Neural cell (in vitro differentiated cells): ENCODE measurements around the gene MAPK4. TPM values are rescaled to one million over a fixed set of nuclear protein-coding genes. Genes with fewer than 3 reads are reported as not detected.

Source experiments
- H2AFZ ChIP-seq: fragments of 200-600, 300-800 bp; sonication (generic), shearing (Covaris generic); 2 replicates; pipeline ENCODE4 v1.6.0; 2014; ENCODE audit warnings: low read depth, mild to moderate bottlenecking, antibody characterized with exemption, low read length, moderate library complexity
- H3F3A ChIP-seq: fragments of 200-600 bp; shearing (Covaris generic); 2 replicates; pipeline ENCODE4 v1.6.1; 2016; ENCODE audit warnings: mild to moderate bottlenecking, moderate library complexity, mixed read lengths, antibody characterized with exemption, low read length; ENCODE audit not compliant: insufficient read depth, poor library complexity, severe bottlenecking
- H3K27ac ChIP-seq: fragments of 200-600, 300-800 bp; sonication (generic), shearing (Covaris generic); 2 replicates; pipeline ENCODE4 v1.5.1; 2014; ENCODE audit warnings: mild to moderate bottlenecking, low read length, moderate library complexity
- H3K27me3 ChIP-seq: fragments of 300-800, 200-600 bp; sonication (generic), shearing (Covaris generic); 2 replicates; pipeline ENCODE4 v1.6.0; 2014; ENCODE audit warnings: mild to moderate bottlenecking, low read depth, low read length, moderate library complexity; ENCODE audit not compliant: insufficient read depth
- H3K36me3 ChIP-seq: fragments of 300-800, 200-600 bp; sonication (generic), shearing (Covaris generic); 2 replicates; pipeline ENCODE4 v1.5.1; 2014; ENCODE audit warnings: mild to moderate bottlenecking, antibody characterized with exemption, low read length, moderate library complexity; ENCODE audit not compliant: insufficient read depth
- H3K4me2 ChIP-seq: fragments of 300-800, 200-600 bp; sonication (generic), shearing (Covaris generic); 2 replicates; pipeline ENCODE4 v1.6.0; 2014; ENCODE audit warnings: mild to moderate bottlenecking, low read length
- H3K4me3 ChIP-seq: fragments of 300-800, 200-600 bp; sonication (generic), shearing (Covaris generic); 2 replicates; pipeline ENCODE4 v1.5.1; 2014; ENCODE audit warnings: mild to moderate bottlenecking, low read length, moderate library complexity
- H3K79me2 ChIP-seq: fragments of 200-600 bp; shearing (Covaris generic); replicated peaks from 2 replicates; pipeline ENCODE4 v1.6.0; 2014; ENCODE audit warnings: mild to moderate bottlenecking, low read length, moderate library complexity; ENCODE audit not compliant: insufficient read depth
- H3K9ac ChIP-seq: fragments of 300-800, 200-600 bp; sonication (generic), shearing (Covaris generic); 2 replicates; pipeline ENCODE4 v1.6.1; 2016; ENCODE audit warnings: mild to moderate bottlenecking, low read length, mixed read lengths
- H3K9me2 ChIP-seq: fragments of 200-600 bp; shearing (Covaris generic); 2 replicates; pipeline ENCODE4 v1.6.1; 2016; ENCODE audit warnings: mild to moderate bottlenecking, low read length, mixed read lengths; ENCODE audit not compliant: insufficient read depth
- H3K9me3 ChIP-seq: fragments of 200-600, 300-800 bp; sonication (generic), shearing (Covaris generic); 2 replicates; pipeline ENCODE4 v1.6.1; 2016; ENCODE audit warnings: mild to moderate bottlenecking, mixed run types, low read length, moderate library complexity, mixed read lengths
- H4K20me1 ChIP-seq: fragments of 200-600 bp; shearing (Covaris generic); 2 replicates; pipeline ENCODE4 v1.6.1; 2016; ENCODE audit warnings: mild to moderate bottlenecking, mixed run types; ENCODE audit not compliant: insufficient read depth
- CTCF ChIP-seq: fragments of 450-650 bp; IDR thresholded peaks from 2 replicates; pipeline ENCODE4 v1.5.1; 2014; ENCODE audit warnings: antibody characterized with exemption, mild to moderate bottlenecking, moderate library complexity; ENCODE audit not compliant: poor library complexity, severe bottlenecking
- EP300 ChIP-seq: fragments of 450-650 bp; conservative IDR thresholded peaks from 2 replicates; pipeline ENCODE4 v1.6.1; 2014; ENCODE audit warnings: antibody characterized with exemption, mild to moderate bottlenecking, moderate library complexity; ENCODE audit not compliant: poor library complexity, severe bottlenecking
- EZH2 ChIP-seq: fragments of 200-600, 300-800 bp; shearing (Covaris generic), sonication (generic); IDR thresholded peaks from 2 replicates; pipeline ENCODE4 v1.6.1; 2014; ENCODE audit warnings: antibody characterized with exemption, low read length, borderline replicate concordance, mild to moderate bottlenecking; ENCODE audit not compliant: insufficient read depth, poor library complexity, severe bottlenecking
- MXI1 ChIP-seq: fragments of 450-650 bp; conservative IDR thresholded peaks from 2 replicates; pipeline ENCODE4 v1.6.1; 2014; ENCODE audit warnings: antibody characterized with exemption, mild to moderate bottlenecking; ENCODE audit not compliant: poor library complexity, severe bottlenecking
- POLR2AphosphoS5 ChIP-seq: IDR thresholded peaks from 2 replicates; pipeline ENCODE4 v1.6.1; 2012
- RAD21 ChIP-seq: fragments of 450-650 bp; conservative IDR thresholded peaks from 2 replicates; pipeline ENCODE4 v1.6.1; 2014; ENCODE audit warnings: antibody characterized with exemption, mild to moderate bottlenecking, moderate library complexity
- SMC3 ChIP-seq: fragments of 450-650 bp; conservative IDR thresholded peaks from 2 replicates; pipeline ENCODE4 v1.6.1; 2014; ENCODE audit warnings: antibody characterized with exemption, mild to moderate bottlenecking, moderate library complexity; ENCODE audit not compliant: poor library complexity
- TAF1 ChIP-seq: IDR thresholded peaks from 2 replicates; pipeline ENCODE4 v1.6.1; 2012; ENCODE audit warnings: low read depth
- polyA plus RNA-seq: library from polyadenylated mRNA; depleted of rRNA; stranded (reverse); fragments of >200 nt; gene quantifications from 2 replicates; pipeline ENCODE4 v1.2.3, GENCODE V29; 2014
- TF ChIP-seq, protein P1 (sequence below): IDR thresholded peaks from 2 replicates; pipeline ENCODE4 v1.6.1; 2012; ENCODE audit warnings: borderline replicate concordance

The MAPK4 gene
- polyA plus RNA-seq, 1 donor from 2014 or later: 12.7 TPM

DNA sequence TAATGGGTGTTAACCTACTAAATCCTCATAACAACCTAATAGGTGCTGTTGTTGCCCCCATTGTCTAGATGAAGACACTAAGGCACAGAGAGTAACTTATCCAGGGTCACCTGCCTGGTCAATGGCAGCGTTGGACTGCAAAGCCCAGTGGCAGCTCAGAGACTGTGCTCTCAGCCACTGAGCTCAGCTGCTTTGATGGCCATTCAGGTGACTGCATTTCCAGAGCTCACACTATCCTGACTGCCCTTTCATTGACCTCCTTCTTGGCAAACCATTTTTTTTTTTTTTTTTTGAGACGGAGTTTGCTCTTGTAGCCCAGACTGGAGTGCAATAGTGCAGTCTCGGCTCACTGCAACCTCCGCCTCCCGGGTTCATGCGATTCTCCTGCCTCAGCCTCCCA lies 115.2 kb downstream of the MAPK4 start:
- Histone ChIP-seq H3K4me2 (no peak overlapping the region), H3K79me2 (no peaks in the 10 kb centered on the region), H3K9me3 (no peaks in the 10 kb centered on the region), H3F3A (no peaks in the 10 kb centered on the region), H2AFZ (no peak overlapping the region), H3K9ac (no peak overlapping the region), H3K27ac (no peak overlapping the region), H4K20me1 (no peaks in the 10 kb centered on the region), H3K4me3 (no peak overlapping the region), H3K36me3 (no peaks in the 10 kb centered on the region), H3K9me2 (no peaks in the 10 kb centered on the region), H3K27me3 (no peaks in the 10 kb centered on the region)
- TF ChIP-seq MXI1 (no peak), RAD21 (no peak), TAF1 (no peak), POLR2AphosphoS5 (no peak), EP300 (no peak), CTCF (no peak), SMC3 (no peak), EZH2 (no peak)
- TF ChIP-seq, protein P1, sequence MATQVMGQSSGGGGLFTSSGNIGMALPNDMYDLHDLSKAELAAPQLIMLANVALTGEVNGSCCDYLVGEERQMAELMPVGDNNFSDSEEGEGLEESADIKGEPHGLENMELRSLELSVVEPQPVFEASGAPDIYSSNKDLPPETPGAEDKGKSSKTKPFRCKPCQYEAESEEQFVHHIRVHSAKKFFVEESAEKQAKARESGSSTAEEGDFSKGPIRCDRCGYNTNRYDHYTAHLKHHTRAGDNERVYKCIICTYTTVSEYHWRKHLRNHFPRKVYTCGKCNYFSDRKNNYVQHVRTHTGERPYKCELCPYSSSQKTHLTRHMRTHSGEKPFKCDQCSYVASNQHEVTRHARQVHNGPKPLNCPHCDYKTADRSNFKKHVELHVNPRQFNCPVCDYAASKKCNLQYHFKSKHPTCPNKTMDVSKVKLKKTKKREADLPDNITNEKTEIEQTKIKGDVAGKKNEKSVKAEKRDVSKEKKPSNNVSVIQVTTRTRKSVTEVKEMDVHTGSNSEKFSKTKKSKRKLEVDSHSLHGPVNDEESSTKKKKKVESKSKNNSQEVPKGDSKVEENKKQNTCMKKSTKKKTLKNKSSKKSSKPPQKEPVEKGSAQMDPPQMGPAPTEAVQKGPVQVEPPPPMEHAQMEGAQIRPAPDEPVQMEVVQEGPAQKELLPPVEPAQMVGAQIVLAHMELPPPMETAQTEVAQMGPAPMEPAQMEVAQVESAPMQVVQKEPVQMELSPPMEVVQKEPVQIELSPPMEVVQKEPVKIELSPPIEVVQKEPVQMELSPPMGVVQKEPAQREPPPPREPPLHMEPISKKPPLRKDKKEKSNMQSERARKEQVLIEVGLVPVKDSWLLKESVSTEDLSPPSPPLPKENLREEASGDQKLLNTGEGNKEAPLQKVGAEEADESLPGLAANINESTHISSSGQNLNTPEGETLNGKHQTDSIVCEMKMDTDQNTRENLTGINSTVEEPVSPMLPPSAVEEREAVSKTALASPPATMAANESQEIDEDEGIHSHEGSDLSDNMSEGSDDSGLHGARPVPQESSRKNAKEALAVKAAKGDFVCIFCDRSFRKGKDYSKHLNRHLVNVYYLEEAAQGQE: no peak

GRCh38 chr18:50678651-50679050 lies 118.8 kb downstream of the MAPK4 start:
- Histone ChIP-seq H3K4me3 (no peak overlapping the region), H3K27ac (no peak overlapping the region), H3K36me3 (no peaks in the 10 kb centered on the region), H3K4me2 (no peak overlapping the region), H2AFZ (no peak overlapping the region), H3F3A (no peaks in the 10 kb centered on the region), H3K27me3 (no peaks in the 10 kb centered on the region), H4K20me1 (no peaks in the 10 kb centered on the region), H3K9ac (no peak overlapping the region), H3K9me2 (no peaks in the 10 kb centered on the region), H3K79me2 (no peaks in the 10 kb centered on the region), H3K9me3 (no peaks in the 10 kb centered on the region)
- TF ChIP-seq EZH2 (no peak), MXI1 (no peak), RAD21 (no peak), TAF1 (no peak)
- TF ChIP-seq, protein P1: no peak
